ENCODE measurements around the gene STEAP1B. TPM values are rescaled to one million over a fixed set of nuclear protein-coding genes. Genes with fewer than 3 reads are reported as not detected.
"Not testable (repeated sequence)": the region's sequence is repeated elsewhere in the genome, so short reads cannot be mapped to it uniquely, and the experiment has no call there.

STEAP1B gene
- total RNA-seq, 1 donor from 2014 or later = not detected

DNA sequence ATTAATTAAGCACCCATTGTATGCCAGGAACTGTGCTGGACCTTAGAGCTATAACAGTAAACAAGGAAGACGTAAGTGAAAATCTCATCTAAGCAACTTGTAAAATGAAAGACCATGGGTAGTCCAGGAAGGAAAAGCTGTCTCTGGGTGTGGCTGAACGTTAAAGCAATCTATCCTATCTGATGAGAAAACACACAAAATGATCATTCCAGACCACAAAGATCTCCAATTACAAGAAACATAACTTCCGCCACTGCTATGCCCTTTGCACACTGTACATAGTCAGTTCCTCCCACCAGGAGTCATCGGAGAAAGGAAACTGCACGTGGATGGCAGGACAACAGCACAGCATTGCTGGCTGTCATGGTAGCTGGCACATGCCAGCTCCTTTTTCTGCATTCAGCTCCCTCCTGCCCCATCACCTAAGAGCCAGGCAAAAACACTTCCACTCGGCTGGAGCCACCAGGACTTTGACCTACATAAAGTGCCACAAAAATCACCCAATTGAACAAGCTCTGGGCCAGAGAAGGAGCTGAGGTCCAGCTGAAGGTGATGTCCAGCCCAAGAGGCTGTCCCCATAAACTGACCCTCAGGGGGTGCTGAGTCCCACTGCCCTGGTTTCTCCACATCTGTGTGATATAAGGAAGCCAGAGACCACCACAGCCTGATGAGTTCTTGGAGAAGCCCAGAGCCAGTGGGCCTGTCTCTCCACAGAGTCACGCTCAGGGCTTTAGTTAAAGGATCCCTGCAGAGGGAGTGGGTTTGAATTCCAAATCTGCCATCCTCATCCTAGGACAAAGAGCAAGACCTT, 56.4 kb downstream of the STEAP1B start:
- no peak for DNase-seq
- Mint-ChIP-seq H3K4me3 (ENCODE audit: unreplicated experiment) (no peak overlapping the region), H3K27me3 (ENCODE audit: unreplicated experiment) (no peaks in the 10 kb centered on the region), H3K4me1 (ENCODE audit: low read depth, unreplicated experiment) (peaks cover 19% of the 10 kb centered on the region), H3K36me3 (ENCODE audit: unreplicated experiment) (no peaks in the 10 kb centered on the region), H3K9me3 (ENCODE audit: unreplicated experiment) (no peaks in the 10 kb centered on the region), H3K27ac (ENCODE audit: unreplicated experiment) (no peak overlapping the region)
- TF ChIP-seq, protein P1, sequence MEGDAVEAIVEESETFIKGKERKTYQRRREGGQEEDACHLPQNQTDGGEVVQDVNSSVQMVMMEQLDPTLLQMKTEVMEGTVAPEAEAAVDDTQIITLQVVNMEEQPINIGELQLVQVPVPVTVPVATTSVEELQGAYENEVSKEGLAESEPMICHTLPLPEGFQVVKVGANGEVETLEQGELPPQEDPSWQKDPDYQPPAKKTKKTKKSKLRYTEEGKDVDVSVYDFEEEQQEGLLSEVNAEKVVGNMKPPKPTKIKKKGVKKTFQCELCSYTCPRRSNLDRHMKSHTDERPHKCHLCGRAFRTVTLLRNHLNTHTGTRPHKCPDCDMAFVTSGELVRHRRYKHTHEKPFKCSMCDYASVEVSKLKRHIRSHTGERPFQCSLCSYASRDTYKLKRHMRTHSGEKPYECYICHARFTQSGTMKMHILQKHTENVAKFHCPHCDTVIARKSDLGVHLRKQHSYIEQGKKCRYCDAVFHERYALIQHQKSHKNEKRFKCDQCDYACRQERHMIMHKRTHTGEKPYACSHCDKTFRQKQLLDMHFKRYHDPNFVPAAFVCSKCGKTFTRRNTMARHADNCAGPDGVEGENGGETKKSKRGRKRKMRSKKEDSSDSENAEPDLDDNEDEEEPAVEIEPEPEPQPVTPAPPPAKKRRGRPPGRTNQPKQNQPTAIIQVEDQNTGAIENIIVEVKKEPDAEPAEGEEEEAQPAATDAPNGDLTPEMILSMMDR (IDR thresholded peaks at IDR 0.05; ENCODE audit: partially characterized antibody, unreplicated experiment) = no peak

DNA sequence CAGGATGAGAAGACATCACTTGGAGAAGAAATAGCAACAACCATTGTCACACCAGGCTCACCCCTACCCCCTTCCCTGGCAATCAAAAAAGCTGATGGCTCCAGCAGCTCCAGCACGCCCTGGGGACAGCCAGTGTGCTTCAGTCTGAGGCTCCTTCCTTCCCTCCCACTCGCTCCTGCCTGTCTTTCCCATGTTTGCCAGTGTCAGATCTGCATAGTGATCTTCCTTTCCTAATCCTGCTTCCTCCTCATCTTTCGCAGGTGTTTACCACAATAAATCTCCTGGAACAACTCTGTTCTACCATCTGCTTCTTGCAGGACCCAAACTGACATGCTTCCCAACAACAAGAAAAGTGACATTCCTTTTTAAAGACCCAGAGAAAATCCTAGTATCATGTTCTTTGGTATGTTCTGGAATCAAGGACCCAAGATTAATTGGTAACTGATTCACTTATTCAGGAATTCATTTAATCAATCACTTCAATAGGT, 57.1 kb downstream of the STEAP1B start:
- Mint-ChIP-seq H3K4me1 (ENCODE audit: low read depth, unreplicated experiment) (peaks cover 19% of the 10 kb centered on the region), H3K27ac (ENCODE audit: unreplicated experiment) (no peak overlapping the region), H3K4me3 (ENCODE audit: unreplicated experiment) (no peak overlapping the region), H3K27me3 (ENCODE audit: unreplicated experiment) (no peaks in the 10 kb centered on the region), H3K36me3 (ENCODE audit: unreplicated experiment) (no peaks in the 10 kb centered on the region), H3K9me3 (ENCODE audit: unreplicated experiment) (no peaks in the 10 kb centered on the region)
- DNase-seq = no peak
- TF ChIP-seq, protein P1 (IDR thresholded peaks at IDR 0.05; ENCODE audit: partially characterized antibody, unreplicated experiment) = no peak

DNA sequence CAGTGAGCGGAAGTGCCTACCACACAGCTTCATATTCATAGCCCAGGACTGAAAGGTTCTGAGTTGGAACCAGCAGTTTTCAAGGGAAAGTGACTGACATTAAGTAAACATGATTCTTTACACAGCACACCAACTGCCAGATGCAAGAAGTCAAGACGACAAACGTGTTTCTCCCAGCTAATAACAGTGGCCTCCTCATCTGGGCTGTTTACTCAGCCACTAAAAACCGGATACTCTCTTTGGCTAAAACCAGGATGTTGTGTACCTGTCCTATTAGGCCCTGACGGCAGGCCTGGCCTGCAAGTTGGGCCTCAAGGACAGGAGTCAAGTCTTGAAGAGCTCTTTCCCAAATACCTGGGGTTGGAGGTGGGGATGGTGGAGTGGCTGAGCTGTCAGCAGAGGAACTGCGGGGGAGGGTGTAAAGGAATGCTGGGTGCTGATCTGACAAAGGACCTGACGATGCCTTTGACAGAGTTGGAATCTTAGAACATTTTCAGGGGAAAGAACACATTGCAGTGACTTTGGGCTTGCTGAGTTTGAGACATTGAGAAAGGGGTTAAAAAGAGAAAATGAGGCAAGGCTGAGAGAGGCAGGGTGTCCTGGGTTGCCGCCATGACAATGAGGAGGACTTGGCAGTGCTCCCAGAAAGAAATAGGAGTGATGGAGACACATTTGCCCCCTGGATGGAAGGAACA, 57.7 kb downstream of the STEAP1B start:
- Mint-ChIP-seq H3K9me3 (ENCODE audit: unreplicated experiment) (no peaks in the 10 kb centered on the region), H3K36me3 (ENCODE audit: unreplicated experiment) (no peaks in the 10 kb centered on the region), H3K27ac (ENCODE audit: unreplicated experiment) (no peak overlapping the region), H3K4me1 (ENCODE audit: low read depth, unreplicated experiment) (peaks cover 19% of the 10 kb centered on the region), H3K27me3 (ENCODE audit: unreplicated experiment) (no peaks in the 10 kb centered on the region), H3K4me3 (ENCODE audit: unreplicated experiment) (no peak overlapping the region)
- DNase-seq = no peak
- TF ChIP-seq, protein P1 (IDR thresholded peaks at IDR 0.05; ENCODE audit: partially characterized antibody, unreplicated experiment) = no peak

DNA sequence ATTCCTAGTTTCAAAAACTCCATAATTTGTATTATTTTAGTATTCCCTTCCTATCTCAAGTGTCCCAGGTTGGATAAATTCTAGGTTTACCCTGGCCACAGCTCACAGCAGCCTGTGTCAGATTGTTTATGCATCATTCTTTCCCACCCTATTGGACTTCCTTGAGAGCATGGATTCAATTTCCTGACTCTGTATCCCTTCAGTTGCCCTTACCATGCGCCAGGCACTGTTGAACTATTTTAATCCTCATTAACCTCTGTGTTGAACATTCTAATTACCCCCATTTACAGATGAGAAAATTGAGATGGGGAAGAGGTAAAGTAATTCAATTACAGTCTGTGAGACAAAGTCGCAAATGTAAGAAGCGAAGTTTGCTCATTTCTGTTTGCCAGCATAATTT, 58.8 kb downstream of the STEAP1B start:
- Mint-ChIP-seq H3K4me3 (ENCODE audit: unreplicated experiment) (no peak overlapping the region), H3K36me3 (ENCODE audit: unreplicated experiment) (no peaks in the 10 kb centered on the region), H3K27ac (ENCODE audit: unreplicated experiment) (no peak overlapping the region), H3K27me3 (ENCODE audit: unreplicated experiment) (no peaks in the 10 kb centered on the region), H3K9me3 (ENCODE audit: unreplicated experiment) (no peaks in the 10 kb centered on the region), H3K4me1 (ENCODE audit: low read depth, unreplicated experiment) (peaks cover 18% of the 10 kb centered on the region)
- TF ChIP-seq, protein P1 (IDR thresholded peaks at IDR 0.05; ENCODE audit: partially characterized antibody, unreplicated experiment) = no peak
- DNase-seq = no peak

DNA sequence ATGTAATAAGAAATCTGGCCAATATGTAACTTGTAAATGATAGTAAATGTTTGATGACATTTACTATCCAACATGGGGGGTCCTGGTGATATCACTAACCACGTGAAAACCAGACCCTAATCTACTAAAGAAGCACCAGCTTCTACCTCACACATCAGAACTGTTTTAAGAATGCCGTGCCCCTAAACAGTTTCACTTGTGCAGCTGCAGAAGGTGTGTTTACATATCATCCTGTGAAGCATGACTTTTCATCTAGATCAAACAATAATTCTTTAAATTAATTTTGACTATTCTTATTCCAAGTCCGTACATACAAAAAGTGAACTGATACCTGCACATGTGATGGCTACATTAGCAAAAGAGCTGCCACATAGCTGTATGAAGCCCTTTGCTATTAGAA, 61.0 kb downstream of the STEAP1B start:
- DNase-seq = no peak
- TF ChIP-seq, protein P1 (IDR thresholded peaks at IDR 0.05; ENCODE audit: partially characterized antibody, unreplicated experiment) = no peak
- no peak overlapping the region for H3K27ac Mint-ChIP-seq (ENCODE audit: unreplicated experiment)
- no peaks in the 10 kb centered on the region for H3K36me3 Mint-ChIP-seq (ENCODE audit: unreplicated experiment)
- peaks cover 4% of the 10 kb centered on the region for H3K4me1 Mint-ChIP-seq (ENCODE audit: low read depth, unreplicated experiment)
- H3K9me3 Mint-ChIP-seq (ENCODE audit: unreplicated experiment) = peaks cover under 1% of the 10 kb centered on the region
- H3K4me3 Mint-ChIP-seq (ENCODE audit: unreplicated experiment) = no peak overlapping the region
- no peaks in the 10 kb centered on the region for H3K27me3 Mint-ChIP-seq (ENCODE audit: unreplicated experiment)

DNA sequence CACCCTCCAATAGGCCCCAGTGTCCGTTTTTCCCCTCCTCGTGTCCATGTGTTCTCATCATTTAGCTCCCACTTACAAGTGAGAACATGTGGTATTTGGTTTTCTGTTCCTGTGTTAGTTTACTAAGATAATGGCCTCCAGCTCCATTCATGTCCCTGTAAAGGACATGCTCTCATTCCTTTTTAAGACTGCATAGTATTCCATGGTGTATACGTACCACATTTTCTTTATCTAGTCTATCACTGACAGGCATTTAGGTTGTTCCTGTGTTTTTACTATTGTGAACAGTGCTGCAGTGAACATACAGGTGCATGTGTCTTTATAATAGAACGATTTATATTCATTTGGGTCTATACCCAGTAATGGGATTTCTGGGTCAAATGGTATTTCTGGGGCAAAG, 63.4 kb downstream of the STEAP1B start:
- H3K27ac Mint-ChIP-seq (ENCODE audit: unreplicated experiment); H3K36me3 Mint-ChIP-seq (ENCODE audit: unreplicated experiment); H3K9me3 Mint-ChIP-seq (ENCODE audit: unreplicated experiment); H3K4me3 Mint-ChIP-seq (ENCODE audit: unreplicated experiment); H3K4me1 Mint-ChIP-seq (ENCODE audit: low read depth, unreplicated experiment); DNase-seq; H3K27me3 Mint-ChIP-seq (ENCODE audit: unreplicated experiment): not testable (repeated sequence)
